ENCODE measurements around the gene PLA1A. TPM values are rescaled to one million over a fixed set of nuclear protein-coding genes. Genes with fewer than 3 reads are reported as not detected.

PLA1A gene
- polyA plus RNA-seq, 1 of the 3 experiments (the other 2 are of a cell fraction) = not detected

DNA sequence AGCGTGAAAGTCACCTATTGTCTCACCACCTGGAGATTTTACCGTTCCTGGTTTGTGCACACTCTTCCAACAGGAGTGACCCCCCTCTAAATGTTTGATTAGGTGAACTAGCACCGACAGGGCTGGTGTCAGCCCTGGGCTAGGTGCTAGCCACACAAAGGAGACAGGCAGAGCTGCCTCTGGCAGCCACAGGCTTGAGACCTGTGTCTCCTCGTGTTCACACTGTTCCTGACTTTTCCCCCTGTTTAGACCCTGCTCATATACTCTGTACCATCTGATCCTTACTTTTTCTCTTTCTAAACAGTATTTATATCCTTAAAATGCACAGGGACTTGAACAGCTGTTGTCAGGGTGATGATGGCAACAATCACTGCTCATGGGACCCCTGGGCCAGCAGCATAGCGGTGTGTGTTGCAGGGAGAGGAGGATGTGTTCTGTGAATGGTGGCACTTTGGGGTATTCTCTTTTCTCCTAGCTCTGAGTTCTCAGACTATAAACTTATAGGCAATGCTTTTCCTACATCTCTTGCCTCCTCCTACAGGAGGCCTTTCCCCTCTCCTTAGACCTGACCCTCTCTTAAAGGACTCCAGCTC lies 43.8 kb upstream of the PLA1A start:
- no peak overlapping the region for H3K9ac ChIP-seq
- H4K20me1 ChIP-seq (ENCODE audit: insufficient read depth) = no peaks in the 10 kb centered on the region
- H2AFZ ChIP-seq (ENCODE audit: low read depth) = no peak overlapping the region
- H3K9me3 ChIP-seq = no peaks in the 10 kb centered on the region
- no peaks in the 10 kb centered on the region for H3F3A ChIP-seq (replicated peaks; ENCODE audit: insufficient read depth)
- DNase-seq = no peak
- H3K36me3 ChIP-seq (replicated peaks in 1 of 2; ENCODE audit: control insufficient read depth in 1 of 2, insufficient read depth in 2 of 2, low read length in 1 of 2) = no peaks in the 10 kb centered on the region
- WGBS (ENCODE audit: low lambda C conversion rate) = 80% methylated on average over 5 of the region's 5 CpGs
- H3K9me2 ChIP-seq = no peaks in the 10 kb centered on the region
- no peak overlapping the region for H3K27ac ChIP-seq (ENCODE audit: low read depth in 2 of 2, low read length in 1 of 2)
- TF ChIP-seq, protein P1, sequence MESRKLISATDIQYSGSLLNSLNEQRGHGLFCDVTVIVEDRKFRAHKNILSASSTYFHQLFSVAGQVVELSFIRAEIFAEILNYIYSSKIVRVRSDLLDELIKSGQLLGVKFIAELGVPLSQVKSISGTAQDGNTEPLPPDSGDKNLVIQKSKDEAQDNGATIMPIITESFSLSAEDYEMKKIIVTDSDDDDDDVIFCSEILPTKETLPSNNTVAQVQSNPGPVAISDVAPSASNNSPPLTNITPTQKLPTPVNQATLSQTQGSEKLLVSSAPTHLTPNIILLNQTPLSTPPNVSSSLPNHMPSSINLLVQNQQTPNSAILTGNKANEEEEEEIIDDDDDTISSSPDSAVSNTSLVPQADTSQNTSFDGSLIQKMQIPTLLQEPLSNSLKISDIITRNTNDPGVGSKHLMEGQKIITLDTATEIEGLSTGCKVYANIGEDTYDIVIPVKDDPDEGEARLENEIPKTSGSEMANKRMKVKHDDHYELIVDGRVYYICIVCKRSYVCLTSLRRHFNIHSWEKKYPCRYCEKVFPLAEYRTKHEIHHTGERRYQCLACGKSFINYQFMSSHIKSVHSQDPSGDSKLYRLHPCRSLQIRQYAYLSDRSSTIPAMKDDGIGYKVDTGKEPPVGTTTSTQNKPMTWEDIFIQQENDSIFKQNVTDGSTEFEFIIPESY (IDR thresholded peaks at IDR 0.05; ENCODE audit: borderline replicate concordance, low read depth) = no peak
- TF ChIP-seq TCF12 (IDR thresholded peaks at IDR 0.05) (no peak), FOSL2 (IDR thresholded peaks at IDR 0.05; ENCODE audit: borderline replicate concordance, low read depth) (no peak), MXI1 (IDR thresholded peaks at IDR 0.05; ENCODE audit: low read depth, low read length) (no peak), GABPA (IDR thresholded peaks at IDR 0.05; ENCODE audit: low read depth) (no peak), NRF1 (IDR thresholded peaks at IDR 0.05; ENCODE audit: low read depth, low read length) (no peak), RXRA (IDR thresholded peaks at IDR 0.05; ENCODE audit: borderline replicate concordance, low read depth) (no peak), SIN3A (IDR thresholded peaks at IDR 0.05; ENCODE audit: borderline replicate concordance, low read depth, low read length) (no peak), TAF1 (IDR thresholded peaks at IDR 0.05; ENCODE audit: borderline replicate concordance, low read depth, low read length) (no peak), JUND (IDR thresholded peaks at IDR 0.05) (no peak), RAD21 (IDR thresholded peaks at IDR 0.05; ENCODE audit: low read length) (no peak), FOXM1 (IDR thresholded peaks at IDR 0.05; ENCODE audit: low read depth) (no peak), NFIC (IDR thresholded peaks at IDR 0.05; ENCODE audit: borderline replicate concordance) (no peak), CHD2 (IDR thresholded peaks at IDR 0.05; ENCODE audit: low read length, partially characterized antibody) (no peak), RFX5 (IDR thresholded peaks at IDR 0.05; ENCODE audit: low read length) (no peak), TEAD4 (IDR thresholded peaks at IDR 0.05; ENCODE audit: borderline replicate concordance, insufficient read depth) (no peak), ELF1 (IDR thresholded peaks at IDR 0.05) (no peak)
- TF ChIP-seq, protein P2, sequence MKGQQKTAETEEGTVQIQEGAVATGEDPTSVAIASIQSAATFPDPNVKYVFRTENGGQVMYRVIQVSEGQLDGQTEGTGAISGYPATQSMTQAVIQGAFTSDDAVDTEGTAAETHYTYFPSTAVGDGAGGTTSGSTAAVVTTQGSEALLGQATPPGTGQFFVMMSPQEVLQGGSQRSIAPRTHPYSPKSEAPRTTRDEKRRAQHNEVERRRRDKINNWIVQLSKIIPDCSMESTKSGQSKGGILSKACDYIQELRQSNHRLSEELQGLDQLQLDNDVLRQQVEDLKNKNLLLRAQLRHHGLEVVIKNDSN (IDR thresholded peaks at IDR 0.05; ENCODE audit: borderline replicate concordance, low read depth) = no peak
- TF ChIP-seq, protein P3, sequence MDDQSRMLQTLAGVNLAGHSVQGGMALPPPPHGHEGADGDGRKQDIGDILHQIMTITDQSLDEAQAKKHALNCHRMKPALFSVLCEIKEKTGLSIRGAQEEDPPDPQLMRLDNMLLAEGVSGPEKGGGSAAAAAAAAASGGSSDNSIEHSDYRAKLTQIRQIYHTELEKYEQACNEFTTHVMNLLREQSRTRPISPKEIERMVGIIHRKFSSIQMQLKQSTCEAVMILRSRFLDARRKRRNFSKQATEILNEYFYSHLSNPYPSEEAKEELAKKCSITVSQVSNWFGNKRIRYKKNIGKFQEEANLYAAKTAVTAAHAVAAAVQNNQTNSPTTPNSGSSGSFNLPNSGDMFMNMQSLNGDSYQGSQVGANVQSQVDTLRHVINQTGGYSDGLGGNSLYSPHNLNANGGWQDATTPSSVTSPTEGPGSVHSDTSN (IDR thresholded peaks at IDR 0.05) = no peak
- TF ChIP-seq, protein P4, sequence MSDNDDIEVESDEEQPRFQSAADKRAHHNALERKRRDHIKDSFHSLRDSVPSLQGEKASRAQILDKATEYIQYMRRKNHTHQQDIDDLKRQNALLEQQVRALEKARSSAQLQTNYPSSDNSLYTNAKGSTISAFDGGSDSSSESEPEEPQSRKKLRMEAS (IDR thresholded peaks at IDR 0.05; ENCODE audit: low read depth) = no peak
- no peak overlapping the region for H3K4me3 ChIP-seq (ENCODE audit: low read depth in 2 of 2, low read length in 1 of 2)
- POLR2A ChIA-PET = no interaction called here
- no peaks in the 10 kb centered on the region for H3K79me2 ChIP-seq (ENCODE audit: insufficient read depth)
- no peaks in the 10 kb centered on the region; a peak in 1 of 4 replicates for H3K4me1 ChIP-seq (ENCODE audit: control insufficient read depth in 1 of 2, insufficient read depth in 2 of 2, low read depth in 1 of 2, low read length in 1 of 2)
- H3K4me2 ChIP-seq = no peak overlapping the region
- CTCF ChIA-PET = no interaction called here
- H3K27me3 ChIP-seq (ENCODE audit: insufficient read depth) = no peaks in the 10 kb centered on the region
